MM.1S (cell line): ENCODE data around the gene SFXN5.

Experiments used
- DNase-seq: peaks from one replicate; pipeline ENCODE4 v3.0.0-alpha.2; 2015
- H2AFZ ChIP-seq: fragments of 300-600 bp; sonication (generic); 2 replicates; pipeline ENCODE4 v1.6.0; 2016; ENCODE audit warnings: antibody characterized with exemption, low read length
- H3F3A ChIP-seq: fragments of 300-600 bp; sonication (generic); 2 replicates; pipeline ENCODE4 v1.6.1; 2016; ENCODE audit warnings: mild to moderate bottlenecking, antibody characterized with exemption, low read length, moderate library complexity, mixed read lengths; ENCODE audit not compliant: insufficient read depth
- H3K27ac ChIP-seq: fragments of 300-600 bp; sonication (generic); 2 replicates; pipeline ENCODE4 v1.5.1; 2016; ENCODE audit warnings: mild to moderate bottlenecking, low read length
- H3K27me3 ChIP-seq: fragments of 300-600 bp; sonication (generic); replicated peaks from 2 replicates; pipeline ENCODE4 v1.6.0; 2016; ENCODE audit warnings: low read length; ENCODE audit not compliant: insufficient read depth
- H3K36me3 ChIP-seq: fragments of 300-600 bp; sonication (generic); replicated peaks from 2 replicates; pipeline ENCODE4 v1.6.1; 2016; ENCODE audit warnings: mild to moderate bottlenecking, low read length, mixed read lengths; ENCODE audit not compliant: insufficient read depth
- H3K4me1 ChIP-seq: fragments of 300-600 bp; sonication (generic); 2 replicates; pipeline ENCODE4 v1.6.1; 2016; ENCODE audit warnings: low read length, mixed read lengths
- H3K4me2 ChIP-seq: fragments of 300-600 bp; sonication (generic); 2 replicates; pipeline ENCODE4 v1.6.0; 2016; ENCODE audit warnings: low read depth, low read length
- H3K4me3 ChIP-seq: fragments of 300-600 bp; sonication (generic); 2 replicates; pipeline ENCODE4 v1.5.1; 2016; ENCODE audit warnings: low read length, mixed read lengths
- H3K79me2 ChIP-seq: fragments of 300-600 bp; sonication (generic); 2 replicates; pipeline ENCODE4 v1.6.1; 2016; ENCODE audit warnings: mixed run types, low read length, mixed read lengths
- H3K9ac ChIP-seq: fragments of 300-600 bp; sonication (generic); 2 replicates; pipeline ENCODE4 v1.6.1; 2016; ENCODE audit warnings: low read length, mixed read lengths
- H3K9me2 ChIP-seq: fragments of 300-600 bp; sonication (generic); replicated peaks from 2 replicates; pipeline ENCODE4 v1.6.1; 2016; ENCODE audit warnings: mild to moderate bottlenecking, low read length, mixed read lengths; ENCODE audit not compliant: insufficient read depth
- H3K9me3 ChIP-seq: fragments of 300-600 bp; sonication (generic); replicated peaks from 2 replicates; pipeline ENCODE4 v1.6.1; 2016; ENCODE audit warnings: mild to moderate bottlenecking, low read length, mixed read lengths; ENCODE audit not compliant: insufficient read depth
- H4K20me1 ChIP-seq: fragments of 300-600 bp; sonication (generic); 2 replicates; pipeline ENCODE4 v1.6.1; 2016; ENCODE audit warnings: mild to moderate bottlenecking, low read length, moderate library complexity, mixed read lengths; ENCODE audit not compliant: insufficient read depth
- EZH2 ChIP-seq: fragments of 300-600 bp; sonication (generic); optimal IDR thresholded peaks from 2 replicates; pipeline ENCODE3; 2017; ENCODE audit warnings: low read depth, mild to moderate bottlenecking, antibody characterized with exemption, low read length, mixed read lengths
- EZH2phosphoT487 ChIP-seq: fragments of 300-600 bp; sonication (generic); IDR thresholded peaks from 2 replicates; pipeline ENCODE4 v1.6.1; 2018; ENCODE audit warnings: antibody characterized with exemption, low read length
- TF ChIP-seq, protein P1 (sequence below): fragments of 300-600 bp; sonication (generic); IDR thresholded peaks from 2 replicates; pipeline ENCODE4 v1.5.1; 2016; ENCODE audit warnings: antibody characterized with exemption, low read length, mixed read lengths

SFXN5 gene

DNA sequence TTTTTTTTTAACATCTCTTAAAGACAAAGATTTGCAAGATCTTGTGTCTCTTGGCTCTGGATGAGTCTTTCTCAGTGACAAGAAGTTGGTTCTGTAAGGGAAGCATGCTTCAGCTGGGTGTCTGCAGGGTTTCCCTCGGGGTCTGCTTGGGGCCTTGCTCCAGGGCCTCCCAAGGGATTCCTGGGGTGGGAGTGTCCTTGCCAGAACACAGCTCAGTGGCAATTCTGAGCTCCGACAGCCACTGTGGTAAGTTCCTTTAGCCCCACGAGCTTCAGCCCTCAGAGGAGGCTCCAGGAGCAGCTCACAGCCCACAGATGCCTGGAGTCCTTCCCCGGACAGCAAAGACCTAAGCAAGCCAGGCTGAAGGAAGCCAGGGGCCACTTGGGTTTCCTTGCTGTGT, 101.8 kb downstream of the SFXN5 start:
- TF ChIP-seq EZH2phosphoT487 = no peak
- TF ChIP-seq EZH2 = no peak
- TF ChIP-seq, protein P1, sequence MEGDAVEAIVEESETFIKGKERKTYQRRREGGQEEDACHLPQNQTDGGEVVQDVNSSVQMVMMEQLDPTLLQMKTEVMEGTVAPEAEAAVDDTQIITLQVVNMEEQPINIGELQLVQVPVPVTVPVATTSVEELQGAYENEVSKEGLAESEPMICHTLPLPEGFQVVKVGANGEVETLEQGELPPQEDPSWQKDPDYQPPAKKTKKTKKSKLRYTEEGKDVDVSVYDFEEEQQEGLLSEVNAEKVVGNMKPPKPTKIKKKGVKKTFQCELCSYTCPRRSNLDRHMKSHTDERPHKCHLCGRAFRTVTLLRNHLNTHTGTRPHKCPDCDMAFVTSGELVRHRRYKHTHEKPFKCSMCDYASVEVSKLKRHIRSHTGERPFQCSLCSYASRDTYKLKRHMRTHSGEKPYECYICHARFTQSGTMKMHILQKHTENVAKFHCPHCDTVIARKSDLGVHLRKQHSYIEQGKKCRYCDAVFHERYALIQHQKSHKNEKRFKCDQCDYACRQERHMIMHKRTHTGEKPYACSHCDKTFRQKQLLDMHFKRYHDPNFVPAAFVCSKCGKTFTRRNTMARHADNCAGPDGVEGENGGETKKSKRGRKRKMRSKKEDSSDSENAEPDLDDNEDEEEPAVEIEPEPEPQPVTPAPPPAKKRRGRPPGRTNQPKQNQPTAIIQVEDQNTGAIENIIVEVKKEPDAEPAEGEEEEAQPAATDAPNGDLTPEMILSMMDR = no peak
- H4K20me1 ChIP-seq = no peaks in the 10 kb centered on the region
- H3K27me3 ChIP-seq = no peaks in the 10 kb centered on the region
- no peak overlapping the region for H3K4me3 ChIP-seq
- H3K9me2 ChIP-seq = no peaks in the 10 kb centered on the region
- H3K4me1 ChIP-seq = no peaks in the 10 kb centered on the region
- no peaks in the 10 kb centered on the region for H3F3A ChIP-seq
- H3K9ac ChIP-seq = no peak overlapping the region
- H3K4me2 ChIP-seq = no peak overlapping the region
- no peaks in the 10 kb centered on the region for H3K9me3 ChIP-seq
- DNase-seq = no peak
- no peaks in the 10 kb centered on the region for H3K79me2 ChIP-seq
- H3K36me3 ChIP-seq = no peaks in the 10 kb centered on the region
- no peak overlapping the region for H3K27ac ChIP-seq
- H2AFZ ChIP-seq = no peak overlapping the region

DNA sequence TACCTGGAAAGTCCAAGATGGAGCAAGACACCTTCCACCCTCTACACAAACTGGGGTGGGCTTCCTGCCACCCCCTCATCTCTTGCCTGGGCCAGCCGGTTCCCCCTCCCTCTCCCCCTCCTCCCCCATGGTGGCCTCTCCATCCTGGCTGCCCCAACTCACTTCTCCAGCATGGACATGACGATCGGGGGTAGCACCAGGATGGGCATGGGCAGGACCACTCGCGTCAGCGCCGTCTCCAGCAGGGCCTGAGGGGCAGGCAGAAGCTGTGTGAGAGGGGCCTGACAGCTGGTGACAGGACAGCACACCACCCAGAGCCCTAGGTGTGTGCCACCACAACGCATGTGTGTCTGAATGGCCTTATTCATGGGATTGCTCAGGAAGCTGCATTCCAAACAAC, 103.2 kb downstream of the SFXN5 start:
- Histone ChIP-seq H3K36me3 (no peaks in the 10 kb centered on the region), H3K4me3 (no peak overlapping the region), H3K27ac (no peak overlapping the region), H3K79me2 (no peaks in the 10 kb centered on the region), H3K9me3 (no peaks in the 10 kb centered on the region), H3K4me2 (no peak overlapping the region), H3K9ac (no peak overlapping the region), H3K9me2 (no peaks in the 10 kb centered on the region), H4K20me1 (no peaks in the 10 kb centered on the region), H3F3A (no peaks in the 10 kb centered on the region), H2AFZ (no peak overlapping the region), H3K27me3 (no peaks in the 10 kb centered on the region), H3K4me1 (no peaks in the 10 kb centered on the region)
- DNase-seq = no peak
- TF ChIP-seq, protein P1 = no peak
- TF ChIP-seq EZH2phosphoT487 (no peak), EZH2 (no peak)

DNA sequence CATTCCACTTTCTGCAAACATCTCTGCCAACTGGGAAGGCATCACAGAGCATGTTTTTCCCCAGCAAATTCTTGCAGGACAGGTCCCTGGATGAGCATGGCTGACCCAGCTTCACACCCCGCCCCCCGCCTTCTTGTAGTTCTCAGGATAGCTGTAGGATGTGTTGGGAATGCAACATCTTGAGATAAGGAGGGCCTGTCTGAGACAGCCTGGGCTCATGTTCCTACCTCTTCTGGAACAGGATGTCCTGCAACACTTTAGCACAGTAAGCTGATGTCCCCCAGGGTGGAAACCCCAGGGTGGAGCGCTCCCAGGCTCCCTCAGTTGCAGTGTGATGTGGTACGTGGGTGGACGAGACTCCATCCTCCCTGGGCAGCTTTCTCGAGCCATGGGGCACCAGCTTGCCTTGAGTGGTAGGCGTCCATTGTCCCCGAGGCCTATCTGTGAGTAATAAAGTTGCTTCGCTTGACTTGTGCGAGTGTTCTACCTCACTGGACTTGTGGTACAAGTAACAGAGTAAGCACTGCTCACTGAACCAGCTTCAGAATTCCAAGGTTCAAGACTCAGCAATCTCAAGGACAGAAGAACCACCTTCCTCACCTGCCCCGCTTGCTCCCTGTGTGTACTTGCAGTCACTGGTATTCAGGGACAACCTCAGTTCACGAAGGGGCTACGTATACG, 105.6 kb downstream of the SFXN5 start:
- no peak overlapping the region for H3K9ac ChIP-seq
- H3K4me2 ChIP-seq = no peak overlapping the region
- no peaks in the 10 kb centered on the region for H3K27me3 ChIP-seq
- no peaks in the 10 kb centered on the region for H3K9me2 ChIP-seq
- H3K27ac ChIP-seq = no peak overlapping the region
- TF ChIP-seq, protein P1 = no peak
- TF ChIP-seq EZH2 (no peak), EZH2phosphoT487 (no peak)
- H3K4me3 ChIP-seq = no peak overlapping the region
- no peaks in the 10 kb centered on the region for H3K9me3 ChIP-seq
- no peaks in the 10 kb centered on the region for H4K20me1 ChIP-seq
- H3K4me1 ChIP-seq = no peaks in the 10 kb centered on the region
- no peaks in the 10 kb centered on the region for H3K79me2 ChIP-seq
- no peaks in the 10 kb centered on the region for H3F3A ChIP-seq
- H2AFZ ChIP-seq = no peak overlapping the region
- DNase-seq = no peak
- H3K36me3 ChIP-seq = no peaks in the 10 kb centered on the region
